WTC11 (cell line): ENCODE measurements around the gene NTN5.

Experiments
- FOXK1 ChIP-seq: sonication (generic); formaldehyde crosslinking; IDR thresholded peaks from 2 replicates; pipeline ENCODE4 v1.8.0; 2022; ENCODE audit warnings: mild to moderate bottlenecking, moderate library complexity, missing genetic modification reagents
- RELA ChIP-seq: sonication (generic); formaldehyde crosslinking; IDR thresholded peaks from 2 replicates; pipeline ENCODE4 v1.8.1; 2022; ENCODE audit warnings: missing genetic modification reagents, mild to moderate bottlenecking, borderline replicate concordance
- TEAD1 ChIP-seq: sonication (generic); formaldehyde crosslinking; IDR thresholded peaks from 2 replicates; pipeline ENCODE4 v1.8.0; 2022; ENCODE audit warnings: mild to moderate bottlenecking, missing genetic modification reagents
- ZBTB21 ChIP-seq: sonication (generic); formaldehyde crosslinking; IDR thresholded peaks from 2 replicates; pipeline ENCODE4 v1.8.1; 2023; ENCODE audit warnings: mild to moderate bottlenecking, missing genetic modification reagents, borderline replicate concordance
- ZNF121 ChIP-seq: sonication (generic); formaldehyde crosslinking; IDR thresholded peaks from 2 replicates; pipeline ENCODE4 v1.8.0; 2023; ENCODE audit warnings: missing genetic modification reagents
- TF ChIP-seq, protein P1 (sequence below): sonication (generic); formaldehyde crosslinking; IDR thresholded peaks from 2 replicates; pipeline ENCODE4 v1.8.0; 2022; ENCODE audit warnings: missing genetic modification reagents
- TF ChIP-seq, protein P2 (sequence below): fragments of 200-600 bp; IDR thresholded peaks from 2 replicates; pipeline ENCODE4 v1.8.0; 2022; ENCODE audit warnings: antibody characterized with exemption
- TF ChIP-seq, protein P3 (sequence below): fragments of 250-450 bp; sonication (Bioruptor Pico); IDR thresholded peaks from 2 replicates; pipeline ENCODE4 v2.1.2; 2022; ENCODE audit warnings: mild to moderate bottlenecking, moderate library complexity
- TF ChIP-seq, protein P4 (sequence below): sonication (generic); formaldehyde crosslinking; IDR thresholded peaks from 2 replicates; pipeline ENCODE4 v1.8.0; 2022; ENCODE audit warnings: mild to moderate bottlenecking, missing genetic modification reagents

DNA sequence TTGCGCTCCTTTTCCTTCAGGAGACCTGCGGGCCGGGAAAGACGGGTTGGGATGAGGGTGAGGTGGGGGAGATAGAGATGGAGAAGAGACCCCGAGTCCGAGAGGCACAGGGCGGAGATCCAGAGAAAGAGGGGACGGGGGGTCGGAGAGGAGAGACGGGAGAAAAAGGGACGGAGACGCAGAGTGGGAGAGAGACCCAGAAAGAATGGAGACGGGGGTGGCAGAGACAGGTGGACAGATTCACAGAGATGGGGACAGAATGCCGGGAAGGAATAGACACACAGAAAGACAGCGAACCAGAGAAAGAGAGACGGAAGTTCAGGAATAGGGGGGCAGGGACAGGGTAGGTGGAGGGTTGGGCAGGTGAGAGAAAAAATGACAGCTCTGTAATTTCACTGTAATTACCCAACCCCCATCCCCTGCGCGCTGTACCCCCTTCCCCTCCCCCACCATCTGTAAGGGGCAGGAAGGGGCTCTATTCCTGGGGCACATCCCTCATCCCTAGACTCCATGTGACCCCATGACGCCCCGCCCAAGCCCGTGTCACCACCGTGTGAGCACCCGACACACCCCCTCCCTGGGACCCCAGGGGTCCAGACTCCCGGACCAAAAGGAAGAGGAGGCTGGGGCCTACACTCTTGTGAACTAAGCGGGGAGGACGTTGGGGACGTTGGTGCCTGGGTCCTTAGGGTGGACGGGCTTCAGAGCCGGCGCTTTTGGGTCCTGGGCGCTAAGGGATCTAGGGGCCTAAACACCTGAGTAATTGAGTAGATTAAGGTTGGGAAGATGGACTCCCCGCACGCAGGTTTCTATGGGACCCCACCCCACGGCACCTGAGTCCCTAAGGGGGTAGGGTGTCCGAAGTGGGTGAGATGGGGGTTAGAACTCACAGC, 36.6 kb downstream of the NTN5 start:
- TF ChIP-seq, protein P1, sequence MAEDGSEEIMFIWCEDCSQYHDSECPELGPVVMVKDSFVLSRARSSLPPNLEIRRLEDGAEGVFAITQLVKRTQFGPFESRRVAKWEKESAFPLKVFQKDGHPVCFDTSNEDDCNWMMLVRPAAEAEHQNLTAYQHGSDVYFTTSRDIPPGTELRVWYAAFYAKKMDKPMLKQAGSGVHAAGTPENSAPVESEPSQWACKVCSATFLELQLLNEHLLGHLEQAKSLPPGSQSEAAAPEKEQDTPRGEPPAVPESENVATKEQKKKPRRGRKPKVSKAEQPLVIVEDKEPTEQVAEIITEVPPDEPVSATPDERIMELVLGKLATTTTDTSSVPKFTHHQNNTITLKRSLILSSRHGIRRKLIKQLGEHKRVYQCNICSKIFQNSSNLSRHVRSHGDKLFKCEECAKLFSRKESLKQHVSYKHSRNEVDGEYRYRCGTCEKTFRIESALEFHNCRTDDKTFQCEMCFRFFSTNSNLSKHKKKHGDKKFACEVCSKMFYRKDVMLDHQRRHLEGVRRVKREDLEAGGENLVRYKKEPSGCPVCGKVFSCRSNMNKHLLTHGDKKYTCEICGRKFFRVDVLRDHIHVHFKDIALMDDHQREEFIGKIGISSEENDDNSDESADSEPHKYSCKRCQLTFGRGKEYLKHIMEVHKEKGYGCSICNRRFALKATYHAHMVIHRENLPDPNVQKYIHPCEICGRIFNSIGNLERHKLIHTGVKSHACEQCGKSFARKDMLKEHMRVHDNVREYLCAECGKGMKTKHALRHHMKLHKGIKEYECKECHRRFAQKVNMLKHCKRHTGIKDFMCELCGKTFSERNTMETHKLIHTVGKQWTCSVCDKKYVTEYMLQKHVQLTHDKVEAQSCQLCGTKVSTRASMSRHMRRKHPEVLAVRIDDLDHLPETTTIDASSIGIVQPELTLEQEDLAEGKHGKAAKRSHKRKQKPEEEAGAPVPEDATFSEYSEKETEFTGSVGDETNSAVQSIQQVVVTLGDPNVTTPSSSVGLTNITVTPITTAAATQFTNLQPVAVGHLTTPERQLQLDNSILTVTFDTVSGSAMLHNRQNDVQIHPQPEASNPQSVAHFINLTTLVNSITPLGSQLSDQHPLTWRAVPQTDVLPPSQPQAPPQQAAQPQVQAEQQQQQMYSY (CRISPR knock-in tag), result no peak
- no peak for TF ChIP-seq ZNF121 (CRISPR knock-in tag)
- TF ChIP-seq TEAD1 (CRISPR knock-in tag), result no peak
- TF ChIP-seq, protein P2, sequence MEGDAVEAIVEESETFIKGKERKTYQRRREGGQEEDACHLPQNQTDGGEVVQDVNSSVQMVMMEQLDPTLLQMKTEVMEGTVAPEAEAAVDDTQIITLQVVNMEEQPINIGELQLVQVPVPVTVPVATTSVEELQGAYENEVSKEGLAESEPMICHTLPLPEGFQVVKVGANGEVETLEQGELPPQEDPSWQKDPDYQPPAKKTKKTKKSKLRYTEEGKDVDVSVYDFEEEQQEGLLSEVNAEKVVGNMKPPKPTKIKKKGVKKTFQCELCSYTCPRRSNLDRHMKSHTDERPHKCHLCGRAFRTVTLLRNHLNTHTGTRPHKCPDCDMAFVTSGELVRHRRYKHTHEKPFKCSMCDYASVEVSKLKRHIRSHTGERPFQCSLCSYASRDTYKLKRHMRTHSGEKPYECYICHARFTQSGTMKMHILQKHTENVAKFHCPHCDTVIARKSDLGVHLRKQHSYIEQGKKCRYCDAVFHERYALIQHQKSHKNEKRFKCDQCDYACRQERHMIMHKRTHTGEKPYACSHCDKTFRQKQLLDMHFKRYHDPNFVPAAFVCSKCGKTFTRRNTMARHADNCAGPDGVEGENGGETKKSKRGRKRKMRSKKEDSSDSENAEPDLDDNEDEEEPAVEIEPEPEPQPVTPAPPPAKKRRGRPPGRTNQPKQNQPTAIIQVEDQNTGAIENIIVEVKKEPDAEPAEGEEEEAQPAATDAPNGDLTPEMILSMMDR, result no peak
- no peak for TF ChIP-seq RELA
- no peak for TF ChIP-seq FOXK1
- TF ChIP-seq, protein P3, sequence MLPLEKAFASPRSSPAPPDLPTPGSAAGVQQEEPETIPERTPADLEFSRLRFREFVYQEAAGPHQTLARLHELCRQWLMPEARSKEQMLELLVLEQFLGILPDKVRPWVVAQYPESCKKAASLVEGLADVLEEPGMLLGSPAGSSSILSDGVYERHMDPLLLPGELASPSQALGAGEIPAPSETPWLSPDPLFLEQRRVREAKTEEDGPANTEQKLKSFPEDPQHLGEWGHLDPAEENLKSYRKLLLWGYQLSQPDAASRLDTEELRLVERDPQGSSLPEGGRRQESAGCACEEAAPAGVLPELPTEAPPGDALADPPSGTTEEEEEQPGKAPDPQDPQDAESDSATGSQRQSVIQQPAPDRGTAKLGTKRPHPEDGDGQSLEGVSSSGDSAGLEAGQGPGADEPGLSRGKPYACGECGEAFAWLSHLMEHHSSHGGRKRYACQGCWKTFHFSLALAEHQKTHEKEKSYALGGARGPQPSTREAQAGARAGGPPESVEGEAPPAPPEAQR (CRISPR knock-in tag), result no peak
- no peak for TF ChIP-seq ZBTB21 (CRISPR knock-in tag)
- TF ChIP-seq, protein P4, sequence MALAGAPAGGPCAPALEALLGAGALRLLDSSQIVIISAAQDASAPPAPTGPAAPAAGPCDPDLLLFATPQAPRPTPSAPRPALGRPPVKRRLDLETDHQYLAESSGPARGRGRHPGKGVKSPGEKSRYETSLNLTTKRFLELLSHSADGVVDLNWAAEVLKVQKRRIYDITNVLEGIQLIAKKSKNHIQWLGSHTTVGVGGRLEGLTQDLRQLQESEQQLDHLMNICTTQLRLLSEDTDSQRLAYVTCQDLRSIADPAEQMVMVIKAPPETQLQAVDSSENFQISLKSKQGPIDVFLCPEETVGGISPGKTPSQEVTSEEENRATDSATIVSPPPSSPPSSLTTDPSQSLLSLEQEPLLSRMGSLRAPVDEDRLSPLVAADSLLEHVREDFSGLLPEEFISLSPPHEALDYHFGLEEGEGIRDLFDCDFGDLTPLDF (CRISPR knock-in tag), result no peak
